Measurements from ENCODE around the gene CALHM3.

DNA sequence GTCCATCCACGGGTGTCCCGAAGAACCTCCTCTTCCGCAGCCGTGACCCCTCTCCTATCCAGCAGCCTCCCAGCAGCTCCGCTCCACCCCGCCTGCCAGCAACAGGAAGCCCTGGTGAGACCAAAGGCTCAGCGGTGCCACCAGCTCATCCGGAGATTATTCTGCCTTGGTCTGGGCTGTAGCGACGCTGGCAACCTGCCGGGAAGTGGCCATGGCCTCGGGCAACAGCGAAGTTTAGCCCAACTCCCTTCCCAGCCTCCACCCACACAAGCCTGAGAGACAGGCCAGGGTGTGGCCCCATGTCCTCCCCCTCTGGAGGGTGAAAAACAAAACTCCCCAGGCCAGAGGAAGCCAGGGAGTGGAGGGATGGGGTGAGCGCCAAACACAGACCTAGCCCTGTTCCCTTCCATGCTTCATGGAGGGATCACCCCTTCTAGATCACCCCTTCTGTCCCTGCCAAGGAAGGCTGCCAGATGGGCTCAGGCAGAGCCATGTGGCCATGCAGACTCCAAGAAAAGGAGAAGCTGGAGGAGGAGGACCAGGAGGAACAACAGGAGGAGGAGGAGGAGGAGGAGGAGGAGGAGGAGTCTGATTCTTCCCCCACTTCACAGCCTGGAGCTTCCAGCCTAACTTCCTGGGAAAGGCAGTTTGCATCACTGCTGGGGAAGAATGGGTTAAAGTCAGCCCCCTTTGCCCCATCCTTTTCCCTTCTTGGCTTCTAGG lies 27.8 kb downstream of the CALHM3 start:
- no peak for TF ChIP-seq POLR2A (IDR thresholded peaks at IDR 0.05; ENCODE audit: low read depth, low read length)
- TF ChIP-seq POLR2AphosphoS5 (IDR thresholded peaks at IDR 0.05; ENCODE audit: low read depth, low read length) = no peak
- no peak for TF ChIP-seq TAF1 (IDR thresholded peaks at IDR 0.05; ENCODE audit: low read depth, low read length)
- TF ChIP-seq PAX5 (IDR thresholded peaks at IDR 0.05; ENCODE audit: insufficient read depth, low read length, severe bottlenecking) = no peak

All from GM12891 (cell line).